ENCODE data around the gene ZC3H12A. TPM values are rescaled to one million over a fixed set of nuclear protein-coding genes. Genes with fewer than 3 reads are reported as not detected.

ZC3H12A gene
- polyA plus RNA-seq, 3 donors = 7.1 to 104 (median 40.0) TPM

GRCh38 chr1:37448691-37449417, 25.5 kb upstream of the ZC3H12A start:
- H3K27ac ChIP-seq (ENCODE audit: low read depth, low read length) = no peak overlapping the region
- WGBS, 3 donors = 61 to 67% (median 66%) methylated on average over 15 of the region's 15 CpGs

- H3K27ac ChIP-seq (ENCODE audit: low read depth, low read length) = no peak overlapping the region
- WGBS, 3 donors = 10 to 34% (median 16%) methylated on average over 5 of the region's 5 CpGs
Measured at GRCh38 chr1:37449936-37450335, 24.4 kb upstream of the ZC3H12A start.

GRCh38 chr1:37452416-37452815, 22.0 kb upstream of the ZC3H12A start:
- 67 to 73% (median 72%) methylated on average over 6 of the region's 6 CpGs for WGBS, 3 donors
- no peak overlapping the region for H3K27ac ChIP-seq (ENCODE audit: low read depth, low read length)

DNA sequence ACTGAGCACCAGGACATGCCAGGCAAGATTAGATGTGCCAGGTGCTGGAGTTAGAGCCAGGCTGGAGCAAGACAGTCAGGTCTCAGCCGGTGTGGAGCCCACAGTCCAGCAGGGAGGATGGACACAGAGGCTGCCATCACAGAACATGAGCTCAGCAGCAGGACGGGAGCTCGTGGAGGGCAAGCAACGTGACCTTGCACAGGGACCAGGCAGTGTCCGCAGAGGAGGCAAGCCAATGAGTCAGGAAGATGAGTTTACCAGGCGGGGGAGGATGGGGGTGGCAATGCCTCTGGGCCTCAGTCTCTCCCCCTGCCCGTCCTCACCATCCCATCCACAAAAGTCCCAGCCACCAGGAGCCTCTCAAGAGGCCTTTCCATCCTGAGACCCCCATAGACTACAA, 20.7 kb upstream of the ZC3H12A start:
- 72 to 89% (median 83%) methylated on average over 7 of the region's 7 CpGs for WGBS, 3 donors
- no peak overlapping the region for H3K27ac ChIP-seq (ENCODE audit: low read depth, low read length)

GRCh38 chr1:37455516-37455915, 18.9 kb upstream of the ZC3H12A start:
- H3K27ac ChIP-seq (ENCODE audit: low read depth, low read length) = no peak overlapping the region
- WGBS, 3 donors = 83 to 92% (median 88%) methylated on average over 10 of the region's 10 CpGs

- no peak overlapping the region for H3K27ac ChIP-seq (ENCODE audit: low read depth, low read length)
Measured at GRCh38 chr1:37456614-37457013, 17.8 kb upstream of the ZC3H12A start.

DNA sequence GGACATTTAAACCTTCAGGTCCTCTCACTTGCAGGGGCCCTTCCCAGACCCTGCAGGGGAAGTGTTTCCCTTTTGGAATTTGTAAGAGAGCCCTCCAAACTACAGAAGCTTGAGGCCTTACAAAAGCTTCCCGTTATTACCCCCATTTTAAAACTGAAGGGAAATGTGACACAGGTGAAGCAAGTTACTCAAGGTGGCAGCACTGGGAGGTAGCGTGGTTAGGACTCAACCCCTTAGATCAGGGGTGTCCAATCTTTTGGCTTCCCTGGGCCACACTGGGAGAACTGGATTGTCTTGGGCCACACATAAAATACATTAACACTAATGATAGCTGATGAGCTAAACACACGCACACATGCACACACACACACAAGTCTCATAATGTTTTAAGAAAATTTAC, 15.8 kb upstream of the ZC3H12A start:
- H3K27ac ChIP-seq (ENCODE audit: low read depth, low read length) = no peak overlapping the region
- 76 to 82% (median 76%) methylated on average over 3 of the region's 3 CpGs for WGBS, 3 donors

DNA sequence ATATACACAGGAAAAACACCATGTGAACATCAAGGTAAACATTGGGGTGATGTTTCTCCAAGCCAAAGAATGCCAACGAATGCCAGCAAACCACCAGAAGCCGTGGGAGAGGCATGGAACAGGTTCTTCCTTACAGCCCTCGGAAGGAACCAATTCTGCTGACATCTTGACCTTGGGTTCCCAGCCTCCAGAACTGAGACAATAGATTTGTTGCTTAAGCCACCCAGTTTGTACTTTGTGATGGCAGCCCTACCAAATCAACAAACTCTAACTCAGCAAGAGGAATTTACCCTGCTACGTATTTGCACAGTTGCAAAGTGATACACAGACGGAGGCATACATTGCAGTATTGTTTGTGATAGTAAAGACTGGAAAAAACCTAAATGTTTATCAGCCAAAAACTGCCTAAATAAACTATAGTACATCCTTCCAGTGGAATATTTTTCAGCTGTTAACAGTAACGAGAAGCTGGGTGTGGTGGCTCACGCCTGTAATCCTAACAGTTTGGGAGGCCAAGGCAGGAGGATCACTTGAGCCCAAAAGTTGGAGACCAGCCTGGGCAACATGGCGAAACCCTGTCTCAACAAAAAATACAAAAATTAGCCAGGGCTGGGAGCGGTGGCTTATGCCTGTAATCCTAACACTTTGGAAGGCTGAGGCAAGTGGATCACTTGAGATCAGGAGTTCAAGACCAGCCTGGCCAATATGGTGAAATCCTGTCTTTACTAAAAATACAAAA, 12.5 kb upstream of the ZC3H12A start:
- 83 to 91% (median 87%) methylated on average over 9 of the region's 9 CpGs for WGBS, 3 donors
- H3K27ac ChIP-seq (ENCODE audit: low read depth, low read length) = no peak overlapping the region

- 45 to 96% (median 67%) methylated on average over 2 of the region's 2 CpGs for WGBS, 3 donors
Measured at GRCh38 chr1:37464443-37464842, 9.9 kb upstream of the ZC3H12A start.

DNA sequence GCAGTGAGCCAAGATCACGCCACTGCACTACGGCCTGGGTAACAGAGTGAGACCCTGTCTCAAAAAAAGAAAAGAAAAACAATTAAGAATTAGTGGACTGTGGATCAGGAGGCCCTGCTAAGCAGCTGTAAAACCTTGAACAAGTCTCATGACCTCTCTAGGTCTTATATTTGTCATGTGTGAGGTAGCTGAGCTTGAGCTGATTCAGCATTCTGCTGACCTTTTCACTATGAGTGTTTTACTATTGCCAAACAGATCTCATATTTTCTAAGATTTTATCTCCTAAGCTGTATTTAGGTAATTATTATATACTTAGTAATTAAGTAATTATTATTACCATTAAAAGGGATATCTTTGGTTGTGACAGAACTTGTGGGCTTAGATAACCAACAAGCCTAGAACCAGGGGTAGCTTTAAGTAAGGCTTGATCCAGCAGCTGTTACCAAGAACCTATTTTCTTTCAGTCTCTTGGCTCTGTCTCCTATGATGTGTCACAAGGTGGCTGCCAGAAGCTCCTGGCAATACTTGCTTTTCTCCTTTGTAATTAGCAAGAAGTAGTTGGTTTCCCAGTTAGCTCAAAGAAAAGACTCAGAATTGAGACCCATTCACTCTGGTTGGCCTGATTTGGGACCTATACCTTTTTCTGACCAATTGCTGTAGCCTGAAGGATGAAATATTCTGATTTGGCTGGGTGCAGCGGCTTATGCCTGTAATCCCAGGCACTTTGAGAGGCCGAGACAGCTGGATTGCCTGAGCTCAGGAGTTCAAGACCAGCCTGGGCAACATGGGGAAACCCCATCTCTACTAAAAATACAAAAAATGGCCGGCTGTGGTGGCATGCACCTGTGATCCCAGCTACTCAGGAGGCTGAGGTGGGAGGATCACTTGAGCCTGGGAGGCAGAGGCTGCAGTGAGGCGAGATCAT, 8.5 kb upstream of the ZC3H12A start:
- WGBS, 3 donors = 84 to 92% (median 90%) methylated on average over 6 of the region's 6 CpGs
- no peak overlapping the region for H3K27ac ChIP-seq (ENCODE audit: low read depth, low read length)

More at GRCh38 chr1:37464443-37464842, 9.9 kb upstream of the ZC3H12A start:
- H3K27ac ChIP-seq (ENCODE audit: low read depth, low read length) = no peak overlapping the region

GRCh38 chr1:37468037-37468436, 6.3 kb upstream of the ZC3H12A start:
- 92% methylated on average over 5 of the region's 5 CpGs for WGBS, 3 donors
- no peak overlapping the region for H3K27ac ChIP-seq (ENCODE audit: low read depth, low read length)

DNA sequence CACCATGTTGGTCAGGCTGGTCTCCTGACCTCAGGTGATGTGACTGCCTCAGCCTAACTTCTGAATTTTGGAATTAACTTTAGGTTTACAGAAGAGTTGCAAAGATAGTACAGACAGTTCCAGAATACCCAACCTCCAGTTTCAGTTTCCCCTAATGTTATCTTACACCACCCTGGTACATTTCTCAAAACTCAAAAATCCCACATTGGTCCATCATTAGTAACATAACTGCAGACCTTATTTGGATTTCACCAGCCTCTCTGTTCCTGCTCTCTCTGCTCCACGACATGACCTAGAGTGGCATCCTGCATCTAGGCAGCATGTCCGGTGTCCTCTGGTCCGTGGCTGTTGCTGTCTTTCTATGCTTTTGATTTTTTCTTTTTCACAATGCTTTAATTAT, 5.0 kb upstream of the ZC3H12A start:
- 84 to 91% (median 85%) methylated on average over 3 of the region's 3 CpGs for WGBS, 3 donors
- no peak overlapping the region for H3K27ac ChIP-seq (ENCODE audit: low read depth, low read length)

GRCh38 chr1:37471345-37472231, 2.8 kb upstream of the ZC3H12A start:
- WGBS, 3 donors = 15 to 42% (median 15%) methylated on average over 13 of the region's 13 CpGs
- H3K27ac ChIP-seq (ENCODE audit: low read depth, low read length) = peak overlapping the region; percentile 2

GRCh38 chr1:37472281-37472680, 2.1 kb upstream of the ZC3H12A start:
- WGBS, 3 donors = 64 to 85% (median 73%) methylated on average over 7 of the region's 7 CpGs
- no peak overlapping the region for H3K27ac ChIP-seq (ENCODE audit: low read depth, low read length)

DNA sequence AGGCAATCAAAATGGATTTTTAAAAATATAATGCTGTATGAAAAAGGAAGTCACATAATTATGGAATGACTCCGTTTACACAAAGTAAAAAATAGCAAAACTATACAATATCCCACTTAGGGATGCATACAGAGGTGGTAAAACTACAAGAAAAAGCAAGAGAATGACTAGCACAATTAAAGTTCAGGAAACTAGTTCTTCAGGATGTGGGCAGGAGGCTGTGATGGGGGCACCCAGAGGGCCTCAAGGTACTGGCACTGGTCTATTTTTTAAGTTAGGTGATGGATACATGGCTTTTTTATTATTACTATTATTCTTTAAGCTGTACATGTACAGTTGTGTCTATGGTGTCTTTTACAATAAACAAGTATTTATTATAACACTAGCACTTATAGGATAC, 1.4 kb upstream of the ZC3H12A start:
- WGBS, 3 donors = 51 to 76% (median 67%) methylated on average over 1 of the region's 1 CpG
- H3K27ac ChIP-seq (ENCODE audit: low read depth, low read length) = no peak overlapping the region

GRCh38 chr1:37473431-37474045, 842 bp upstream of the ZC3H12A start:
- 22 to 27% (median 26%) methylated on average over 12 of the region's 12 CpGs for WGBS, 3 donors
- H3K27ac ChIP-seq (ENCODE audit: low read depth, low read length) = no peak overlapping the region

DNA sequence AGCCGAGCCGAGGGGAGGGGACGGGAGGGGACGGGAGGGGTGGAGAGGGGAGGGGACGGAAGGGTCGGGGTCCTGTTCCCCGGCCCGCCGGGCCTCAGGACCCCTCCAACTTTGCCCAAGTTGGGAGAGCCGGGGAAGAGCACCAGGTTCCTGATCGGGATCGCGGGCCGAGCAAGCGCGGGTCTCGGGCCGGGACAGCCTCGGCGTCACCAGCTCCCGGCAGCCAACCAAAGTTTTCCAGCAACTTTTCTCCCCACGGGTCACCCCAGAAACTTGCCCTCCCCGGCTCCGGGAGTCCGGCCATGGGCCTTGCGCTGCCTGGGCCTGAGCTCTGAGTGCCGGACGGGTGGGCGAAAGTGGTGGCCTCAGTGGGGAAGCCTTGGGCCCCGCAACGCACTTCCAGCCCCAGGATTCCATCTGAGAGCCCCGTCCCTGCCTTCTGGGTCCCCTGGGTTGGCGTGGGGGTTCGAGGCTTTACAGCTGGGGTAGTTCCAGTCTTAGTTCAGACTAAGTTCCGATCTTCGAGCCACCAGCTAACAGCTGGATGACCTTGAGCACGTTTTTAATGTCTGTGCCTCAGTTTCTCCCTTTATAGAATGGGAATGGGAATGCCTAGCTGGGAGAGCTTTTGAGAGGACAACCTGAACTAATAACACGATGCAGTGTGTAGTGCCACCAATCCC, 458 bp downstream of the ZC3H12A start:
- WGBS, 3 donors = 1 to 2% (median 1%) methylated on average over 29 to 38 of the region's 38 CpGs
- H3K27ac ChIP-seq (ENCODE audit: low read depth, low read length) = peak overlapping the region; percentile 83
